Panc1 (cell line): ENCODE measurements around the gene ZSCAN22. TPM values are rescaled to one million over a fixed set of nuclear protein-coding genes. Genes with fewer than 3 reads are reported as not detected.

ENCODE experiments used
- ATAC-seq: fragments of 200-7000 bp; cut with Tn5 transposase; 2 replicates; pipeline ENCODE4 v1.9.1; 2020; ENCODE audit warnings: mild to moderate bottlenecking, moderate library complexity
- BruUV-seq: library from RNA; stranded (reverse); fragments of 400-500 nt; replicated peaks from 2 replicates; lab custom pipeline; 2021; lab: Mats Ljungman, UMichigan
- CTCF ChIA-PET: fragments of 300-600 bp; sonication (Branson Sonifier 250); formaldehyde crosslinking; loops from one replicate; lab custom pipeline; 2022; ENCODE audit warnings: antibody characterized with exemption; lab: Charles Lee
- POLR2A ChIA-PET: fragments of 300-600 bp; sonication (Branson Sonifier 250); formaldehyde crosslinking; loops from one replicate; lab custom pipeline; 2022; ENCODE audit warnings: antibody characterized with exemption; lab: Charles Lee
- DNase-seq: peaks from one replicate; pipeline ENCODE4 v3.0.0-alpha.2; 2010; ENCODE audit warnings: low read depth, low spot score
- H3K27ac ChIP-seq: 2 replicates; pipeline ENCODE4 v1.5.1; 2011; ENCODE audit warnings: mild to moderate bottlenecking, low read length, inconsistent platforms
- H3K27me3 ChIP-seq: fragments of 200-500 bp; sonication (Bioruptor generic); 2 replicates; pipeline ENCODE4 v1.6.0; 2014; ENCODE audit warnings: low read length, inconsistent platforms; ENCODE audit not compliant: control insufficient read depth, insufficient read depth
- H3K36me3 ChIP-seq: fragments of 200-500 bp; sonication (Bioruptor generic); 2 replicates; pipeline ENCODE4 v1.5.1; 2014; ENCODE audit warnings: inconsistent platforms, mild to moderate bottlenecking, low read length, moderate library complexity; ENCODE audit not compliant: control insufficient read depth, insufficient read depth
- H3K4me1 ChIP-seq: 2 replicates; pipeline ENCODE4 v1.5.1; 2011; ENCODE audit warnings: inconsistent platforms, mild to moderate bottlenecking, low read length, moderate library complexity; ENCODE audit not compliant: control insufficient read depth, insufficient read depth
- H3K4me3 ChIP-seq, 2 experiments: 2 replicates each; pipeline ENCODE4 v1.5.1; 2011 to 2012; ENCODE audit warnings: low read depth in 2 of 2, low read length in 2 of 2, mild to moderate bottlenecking in 2 of 2, inconsistent platforms in 1 of 2, moderate library complexity in 1 of 2
- H3K9me3 ChIP-seq: fragments of 200-500 bp; sonication (Bioruptor generic); 2 replicates; pipeline ENCODE4 v1.5.1; 2014; ENCODE audit warnings: low read depth, mild to moderate bottlenecking, inconsistent platforms, low read length, moderate library complexity; ENCODE audit not compliant: control insufficient read depth, insufficient read depth
- CTCF ChIP-seq: fragments of 450-650 bp; IDR thresholded peaks from 2 replicates; pipeline ENCODE4 v1.5.1; 2017; ENCODE audit warnings: mild to moderate bottlenecking
- POLR2AphosphoS5 ChIP-seq: IDR thresholded peaks from 2 replicates; pipeline ENCODE4 v1.6.1; 2012; ENCODE audit warnings: mild to moderate bottlenecking, low read depth, low read length, moderate library complexity
- SIN3A ChIP-seq: IDR thresholded peaks from 2 replicates; pipeline ENCODE4 v1.6.1; 2012; ENCODE audit warnings: low read depth, mild to moderate bottlenecking, low read length, moderate library complexity, borderline replicate concordance; ENCODE audit not compliant: insufficient read depth
- TCF7L2 ChIP-seq: IDR thresholded peaks from 2 replicates; pipeline ENCODE4 v1.6.1; 2011; ENCODE audit warnings: mild to moderate bottlenecking, low read depth, low read length, inconsistent platforms
- in situ Hi-C: cut with HindIII; loops from 2 replicates; pipeline ENCODE4 v1.10.0; 2016; ENCODE audit warnings: low sequenced_read_pairs, low pct_unique_long_range_greater_than_20kb
- intact Hi-C: fragments of 100-400 bp; cut with micrococcal nuclease; formaldehyde crosslinking; loops from one replicate; pipeline ENCODE4 v1.10.0; 2022; ENCODE audit not compliant: unreplicated experiment
- total RNA-seq: library from RNA; stranded (reverse); gene quantifications from one replicate; pipeline ENCODE4 v1.2.1, GENCODE V29; 2021; ENCODE audit not compliant: unreplicated experiment
- TF ChIP-seq, protein P1 (sequence below), 2 experiments: IDR thresholded peaks; 2 replicates each; pipeline ENCODE4 v1.6.1; 2011 to 2012; ENCODE audit warnings: low read depth in 2 of 2, control low read depth in 1 of 2, low read length in 1 of 2, mild to moderate bottlenecking in 1 of 2, moderate library complexity in 1 of 2; ENCODE audit not compliant: insufficient read depth in 1 of 2

Gene ZSCAN22
- total RNA-seq, 1 experiment from 2014 or later: 6.6 TPM

DNA sequence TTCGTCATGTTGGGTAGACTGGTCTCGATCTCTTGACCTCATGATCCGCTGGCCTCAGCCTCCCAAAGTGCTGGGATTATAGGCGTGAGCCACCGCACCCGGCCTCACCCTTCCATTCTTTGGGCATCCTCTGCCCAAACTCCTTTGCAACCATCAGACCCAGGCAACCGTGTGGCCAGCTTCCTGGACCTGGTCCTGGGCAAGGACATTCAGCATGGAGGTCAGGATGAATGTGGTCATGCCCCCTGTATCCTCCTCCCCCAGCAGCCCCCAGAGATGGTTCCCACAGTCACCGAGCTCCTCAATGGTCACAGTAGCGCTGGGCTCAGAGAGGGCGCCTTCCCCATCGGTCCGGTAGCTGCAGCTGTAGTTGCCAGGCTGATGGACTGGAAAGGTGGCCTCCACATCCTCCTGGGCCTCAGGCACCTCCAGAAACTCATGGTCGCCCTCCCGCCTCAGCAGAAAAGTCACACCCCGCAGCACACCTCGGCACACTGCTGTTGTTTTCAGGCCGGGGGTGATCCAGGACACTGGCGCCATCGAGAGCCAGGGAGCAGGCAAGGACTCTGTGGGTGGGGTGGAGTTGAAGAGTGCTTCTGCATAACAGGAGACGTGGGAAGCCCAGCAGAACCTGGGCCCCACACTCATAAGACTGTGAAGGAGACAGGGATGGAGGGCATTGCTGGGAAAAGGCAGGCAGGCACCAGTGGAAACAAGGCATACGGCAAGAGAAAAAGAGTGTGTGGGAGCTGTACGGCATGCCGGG, 25.4 kb downstream of the ZSCAN22 start:
- ATAC-seq: no peak
- TF ChIP-seq POLR2AphosphoS5 (no peak), TCF7L2 (no peak), SIN3A (no peak), CTCF (no peak)
- TF ChIP-seq, protein P1, sequence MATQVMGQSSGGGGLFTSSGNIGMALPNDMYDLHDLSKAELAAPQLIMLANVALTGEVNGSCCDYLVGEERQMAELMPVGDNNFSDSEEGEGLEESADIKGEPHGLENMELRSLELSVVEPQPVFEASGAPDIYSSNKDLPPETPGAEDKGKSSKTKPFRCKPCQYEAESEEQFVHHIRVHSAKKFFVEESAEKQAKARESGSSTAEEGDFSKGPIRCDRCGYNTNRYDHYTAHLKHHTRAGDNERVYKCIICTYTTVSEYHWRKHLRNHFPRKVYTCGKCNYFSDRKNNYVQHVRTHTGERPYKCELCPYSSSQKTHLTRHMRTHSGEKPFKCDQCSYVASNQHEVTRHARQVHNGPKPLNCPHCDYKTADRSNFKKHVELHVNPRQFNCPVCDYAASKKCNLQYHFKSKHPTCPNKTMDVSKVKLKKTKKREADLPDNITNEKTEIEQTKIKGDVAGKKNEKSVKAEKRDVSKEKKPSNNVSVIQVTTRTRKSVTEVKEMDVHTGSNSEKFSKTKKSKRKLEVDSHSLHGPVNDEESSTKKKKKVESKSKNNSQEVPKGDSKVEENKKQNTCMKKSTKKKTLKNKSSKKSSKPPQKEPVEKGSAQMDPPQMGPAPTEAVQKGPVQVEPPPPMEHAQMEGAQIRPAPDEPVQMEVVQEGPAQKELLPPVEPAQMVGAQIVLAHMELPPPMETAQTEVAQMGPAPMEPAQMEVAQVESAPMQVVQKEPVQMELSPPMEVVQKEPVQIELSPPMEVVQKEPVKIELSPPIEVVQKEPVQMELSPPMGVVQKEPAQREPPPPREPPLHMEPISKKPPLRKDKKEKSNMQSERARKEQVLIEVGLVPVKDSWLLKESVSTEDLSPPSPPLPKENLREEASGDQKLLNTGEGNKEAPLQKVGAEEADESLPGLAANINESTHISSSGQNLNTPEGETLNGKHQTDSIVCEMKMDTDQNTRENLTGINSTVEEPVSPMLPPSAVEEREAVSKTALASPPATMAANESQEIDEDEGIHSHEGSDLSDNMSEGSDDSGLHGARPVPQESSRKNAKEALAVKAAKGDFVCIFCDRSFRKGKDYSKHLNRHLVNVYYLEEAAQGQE (IDR thresholded peaks at IDR 0.05; ENCODE audit: insufficient read depth in 1 of 2, low read depth in 2 of 2, low read length in 1 of 2): no peak
- Histone ChIP-seq H3K4me3 (no peak overlapping the region), H3K9me3 (no peaks in the 10 kb centered on the region), H3K27ac (no peak overlapping the region), H3K4me1 (peaks cover 3% of the 10 kb centered on the region; the same call in 1 of the 2 replicates), H3K36me3 (no peaks in the 10 kb centered on the region), H3K27me3 (no peaks in the 10 kb centered on the region)
- no TSS peak for BruUV-seq
- ChIA-PET POLR2A (interaction anchor here (1.1 kb wide), 1 partner anchor 10 kb away, joined by 3 read pairs; the partner anchor contains the start of gene ZNF497), CTCF (interaction anchor here (0.5 kb wide), 1 partner anchor 24 kb away, joined by 5 read pairs; no protein-coding TSS in a partner anchor)
- intact Hi-C loops: no loop called here
- in situ Hi-C loops: no loop called here
- no peak for DNase-seq

DNA sequence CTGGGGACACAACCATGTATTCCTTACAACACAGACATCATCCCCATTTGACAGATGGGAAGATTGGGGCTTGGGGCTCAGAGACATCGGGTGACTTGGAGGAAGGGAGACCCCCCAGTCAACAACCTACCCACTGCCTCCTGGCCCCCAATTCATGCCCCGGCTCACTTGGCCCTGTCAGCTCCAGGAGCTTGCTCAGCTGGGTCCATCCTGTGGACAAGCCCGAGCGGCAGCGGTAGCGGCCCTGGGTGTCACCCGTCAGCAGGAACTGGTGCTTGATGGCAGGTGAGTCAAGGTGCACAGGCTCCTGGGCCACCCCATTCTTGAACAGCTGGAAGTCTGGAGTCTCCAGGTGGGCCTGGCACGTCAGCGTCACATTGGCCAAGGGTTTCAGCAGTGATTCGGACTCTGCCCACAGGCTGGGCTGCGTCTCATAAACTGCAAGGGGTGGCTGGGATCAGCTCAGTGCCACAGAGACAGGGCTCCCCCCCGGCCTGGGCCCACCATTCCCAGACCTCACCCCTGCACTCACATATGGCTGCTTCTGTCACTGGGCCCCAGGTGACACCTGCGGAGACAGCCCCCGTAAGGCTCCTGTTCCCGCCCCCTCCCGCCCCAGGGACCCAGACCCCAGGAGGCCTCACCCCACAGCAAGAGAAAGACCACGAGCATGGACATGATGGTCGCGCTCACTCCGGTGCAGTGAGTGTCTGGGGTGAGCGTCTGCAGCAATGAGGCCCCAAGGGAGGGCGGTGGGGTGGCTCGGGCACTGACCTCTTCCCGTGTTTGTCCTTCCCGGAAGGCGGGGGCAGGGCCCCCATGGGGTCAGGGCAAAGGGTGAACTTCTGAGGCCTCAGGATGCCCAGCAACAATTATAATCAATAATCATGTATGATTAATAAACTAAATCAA, 26.2 kb downstream of the ZSCAN22 start, which contains the start of gene A1BG:
A1BG (minus strand) TSS at position 733 of the 912 bp plus-strand sequence; CDS start at position 678, 55 bp downstream.
- ChIA-PET POLR2A (interaction anchor here (1.1 kb wide), 1 partner anchor 9 kb away, joined by 3 read pairs; the partner anchor contains the start of gene ZNF497), CTCF (no interaction called here)
- ATAC-seq (no peak), DNase-seq (no peak)
- Histone ChIP-seq H3K27me3 (no peaks in the 10 kb centered on the region), H3K9me3 (no peaks in the 10 kb centered on the region), H3K36me3 (no peaks in the 10 kb centered on the region), H3K4me1 (peaks cover 3% of the 10 kb centered on the region; the same call in 1 of the 2 replicates), H3K27ac (no peak within 1 kb of the TSS), H3K4me3 (no peak within 1 kb of the TSS)
- TF ChIP-seq CTCF (no peak), TCF7L2 (no peak), POLR2AphosphoS5 (no peak), SIN3A (no peak)
- TF ChIP-seq, protein P1 (IDR thresholded peaks at IDR 0.05; ENCODE audit: insufficient read depth in 1 of 2, low read depth in 2 of 2, low read length in 1 of 2): no peak
- intact Hi-C loops: no loop called here
- no TSS peak for BruUV-seq
- in situ Hi-C loops: no loop called here
